HepG2 (cell line): ENCODE measurements around the gene LMX1B.

ENCODE experiments used
- CREM ChIP-seq, 2 experiments: sonication (generic) in 1 of 2; formaldehyde crosslinking in 1 of 2; IDR thresholded peaks; 2 replicates each; pipeline versions ENCODE4 v1.4.0 to v1.6.1; 2016 to 2020; ENCODE audit warnings: antibody characterized with exemption in 1 of 2, mild to moderate bottlenecking in 1 of 2, missing genetic modification reagents in 1 of 2
- KDM4B ChIP-seq: sonication (generic); formaldehyde crosslinking; IDR thresholded peaks from 2 replicates; pipeline ENCODE4 v1.4.0; 2020; ENCODE audit warnings: missing genetic modification reagents
- MAFK ChIP-seq, 2 experiments: IDR thresholded peaks in 1 of 2; conservative IDR thresholded peaks in 1 of 2; 2 replicates each; pipeline ENCODE4 v1.6.1; 2011; ENCODE audit warnings: improper control_type of control experiment in 2 of 2, low read length in 2 of 2
- NPAS2 ChIP-seq: sonication (generic); formaldehyde crosslinking; IDR thresholded peaks from 2 replicates; pipeline ENCODE4 v1.8.0; 2022; ENCODE audit warnings: mild to moderate bottlenecking, missing genetic modification reagents, borderline replicate concordance
- NR3C1 ChIP-seq: sonication (generic); formaldehyde crosslinking; IDR thresholded peaks from 2 replicates; pipeline ENCODE4 v1.4.0; 2020; ENCODE audit warnings: missing genetic modification reagents
- PHF20 ChIP-seq: sonication (generic); formaldehyde crosslinking; IDR thresholded peaks from 2 replicates; pipeline ENCODE4 v1.5.0; 2020; ENCODE audit warnings: mild to moderate bottlenecking, missing genetic modification reagents
- POLR2A ChIP-seq, 2 experiments: IDR thresholded peaks; 2 replicates each; pipeline ENCODE4 v1.6.1; 2011; ENCODE audit warnings: low read depth in 2 of 2, low read length in 2 of 2, mild to moderate bottlenecking in 1 of 2, moderate library complexity in 1 of 2; ENCODE audit not compliant: insufficient read depth in 1 of 2
- TAF1 ChIP-seq: sonication (generic); formaldehyde crosslinking; IDR thresholded peaks from 2 replicates; pipeline ENCODE4 v1.4.0; 2020; ENCODE audit warnings: missing genetic modification reagents
- TEAD2 ChIP-seq: sonication (generic); formaldehyde crosslinking; IDR thresholded peaks from 2 replicates; pipeline ENCODE4 v1.9.0; 2021; ENCODE audit warnings: missing genetic modification reagents
- ZNF251 ChIP-seq: sonication (generic); formaldehyde crosslinking; IDR thresholded peaks from 2 replicates; pipeline ENCODE4 v1.9.0; 2021; ENCODE audit warnings: mild to moderate bottlenecking, missing genetic modification reagents
- TF ChIP-seq, protein P1 (sequence below): sonication (generic); formaldehyde crosslinking; IDR thresholded peaks from 2 replicates; pipeline ENCODE4 v1.5.0; 2020; ENCODE audit warnings: mild to moderate bottlenecking, missing genetic modification reagents, moderate library complexity
- TF ChIP-seq, protein P2 (sequence below): sonication (generic); formaldehyde crosslinking; IDR thresholded peaks from 2 replicates; pipeline ENCODE4 v1.4.0; 2020; ENCODE audit warnings: missing genetic modification reagents

DNA sequence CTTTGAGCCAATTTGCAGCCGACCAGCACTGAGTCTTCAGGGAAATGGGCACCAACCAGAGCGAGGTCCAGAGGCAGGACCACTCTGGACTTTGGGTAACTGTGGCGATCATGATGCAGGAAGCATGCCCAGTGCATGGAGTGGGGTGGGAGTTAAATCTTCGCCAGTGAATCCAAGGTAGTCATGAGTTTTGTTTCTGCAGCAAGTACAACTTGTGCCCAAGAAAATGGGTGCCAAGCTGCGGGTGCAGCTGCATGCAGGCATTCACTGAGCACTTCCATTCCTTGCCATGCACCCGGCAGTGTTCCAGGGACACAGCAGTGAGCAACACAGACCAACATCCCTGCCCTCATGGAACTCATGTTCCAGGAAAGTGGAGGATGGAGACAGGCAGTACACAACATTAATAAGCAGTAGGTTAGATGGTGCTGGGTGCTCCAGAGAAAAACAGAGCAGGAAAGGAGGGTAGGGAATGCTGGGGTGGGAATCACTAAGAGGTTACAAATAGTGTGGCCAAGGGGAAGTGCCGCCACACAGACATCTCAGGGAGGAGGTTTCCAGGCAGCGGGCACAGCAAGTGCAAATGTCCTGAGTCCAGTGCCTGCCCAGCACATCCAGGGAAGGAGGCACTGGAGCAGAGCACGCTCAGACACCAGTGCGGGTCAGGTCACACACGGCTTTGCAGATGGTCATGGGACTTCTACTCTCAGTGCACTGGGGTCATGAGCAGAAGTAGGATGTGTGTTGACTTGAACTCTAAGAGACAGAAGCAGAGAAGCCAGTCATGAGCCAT, 48.2 kb upstream of the LMX1B start:
- TF ChIP-seq NPAS2 (CRISPR knock-in tag): no peak
- TF ChIP-seq, protein P1, sequence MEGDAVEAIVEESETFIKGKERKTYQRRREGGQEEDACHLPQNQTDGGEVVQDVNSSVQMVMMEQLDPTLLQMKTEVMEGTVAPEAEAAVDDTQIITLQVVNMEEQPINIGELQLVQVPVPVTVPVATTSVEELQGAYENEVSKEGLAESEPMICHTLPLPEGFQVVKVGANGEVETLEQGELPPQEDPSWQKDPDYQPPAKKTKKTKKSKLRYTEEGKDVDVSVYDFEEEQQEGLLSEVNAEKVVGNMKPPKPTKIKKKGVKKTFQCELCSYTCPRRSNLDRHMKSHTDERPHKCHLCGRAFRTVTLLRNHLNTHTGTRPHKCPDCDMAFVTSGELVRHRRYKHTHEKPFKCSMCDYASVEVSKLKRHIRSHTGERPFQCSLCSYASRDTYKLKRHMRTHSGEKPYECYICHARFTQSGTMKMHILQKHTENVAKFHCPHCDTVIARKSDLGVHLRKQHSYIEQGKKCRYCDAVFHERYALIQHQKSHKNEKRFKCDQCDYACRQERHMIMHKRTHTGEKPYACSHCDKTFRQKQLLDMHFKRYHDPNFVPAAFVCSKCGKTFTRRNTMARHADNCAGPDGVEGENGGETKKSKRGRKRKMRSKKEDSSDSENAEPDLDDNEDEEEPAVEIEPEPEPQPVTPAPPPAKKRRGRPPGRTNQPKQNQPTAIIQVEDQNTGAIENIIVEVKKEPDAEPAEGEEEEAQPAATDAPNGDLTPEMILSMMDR (CRISPR knock-in tag): no peak
- TF ChIP-seq CREM (IDR thresholded peaks at IDR 0.05): no peak
- no peak for TF ChIP-seq CREM (CRISPR knock-in tag; IDR thresholded peaks at IDR 0.05)
- TF ChIP-seq KDM4B (CRISPR knock-in tag): no peak
- no peak for TF ChIP-seq PHF20 (CRISPR knock-in tag)
- TF ChIP-seq NR3C1: no peak
- TF ChIP-seq ZNF251 (CRISPR knock-in tag): no peak
- no peak for TF ChIP-seq TAF1 (CRISPR knock-in tag)
- TF ChIP-seq MAFK (conservative IDR thresholded peaks at IDR 0.05 in 1 of 2, IDR thresholded peaks at IDR 0.05 in 1 of 2; ENCODE audit: low read length in 2 of 2): no peak
- TF ChIP-seq, protein P2, sequence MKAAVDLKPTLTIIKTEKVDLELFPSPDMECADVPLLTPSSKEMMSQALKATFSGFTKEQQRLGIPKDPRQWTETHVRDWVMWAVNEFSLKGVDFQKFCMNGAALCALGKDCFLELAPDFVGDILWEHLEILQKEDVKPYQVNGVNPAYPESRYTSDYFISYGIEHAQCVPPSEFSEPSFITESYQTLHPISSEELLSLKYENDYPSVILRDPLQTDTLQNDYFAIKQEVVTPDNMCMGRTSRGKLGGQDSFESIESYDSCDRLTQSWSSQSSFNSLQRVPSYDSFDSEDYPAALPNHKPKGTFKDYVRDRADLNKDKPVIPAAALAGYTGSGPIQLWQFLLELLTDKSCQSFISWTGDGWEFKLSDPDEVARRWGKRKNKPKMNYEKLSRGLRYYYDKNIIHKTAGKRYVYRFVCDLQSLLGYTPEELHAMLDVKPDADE (CRISPR knock-in tag): no peak
- TF ChIP-seq TEAD2 (CRISPR knock-in tag): no peak
- TF ChIP-seq POLR2A (IDR thresholded peaks at IDR 0.05; ENCODE audit: insufficient read depth in 1 of 2, low read depth in 2 of 2, low read length in 2 of 2): no peak
